Inflammatory macrophage treated with lipopolysaccharide for 1 hour (primary cell): Measurements from ENCODE around the gene SH3RF3.

Experiments used
- DNase-seq, 2 donors: peaks; one replicate each; pipeline ENCODE4 v3.0.0-alpha.2; 2020 to 2022

The SH3RF3 gene

DNA sequence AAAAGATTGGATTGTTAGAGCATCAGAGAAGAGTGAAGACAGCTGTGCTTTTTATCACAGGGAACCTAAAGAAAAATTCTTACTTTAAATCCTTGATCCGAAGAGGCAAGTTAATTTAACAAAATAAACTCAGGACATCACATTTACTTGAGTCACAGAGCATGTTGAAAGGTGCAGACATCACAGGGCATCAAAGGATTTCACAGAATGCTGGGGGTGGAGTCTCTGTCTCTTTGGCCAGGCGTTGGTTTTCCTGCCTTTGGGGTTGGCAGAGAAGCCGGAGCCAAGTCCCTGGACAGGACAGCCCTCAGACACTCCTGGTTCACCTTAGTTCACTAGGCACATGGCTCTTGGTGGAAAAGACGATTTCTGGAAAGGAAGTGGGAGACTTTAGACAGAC, 56.3 kb downstream of the SH3RF3 start:
- no peak for DNase-seq

GRCh38 chr2:109185821-109186570, 57.0 kb downstream of the SH3RF3 start:
- no peak for DNase-seq

DNA sequence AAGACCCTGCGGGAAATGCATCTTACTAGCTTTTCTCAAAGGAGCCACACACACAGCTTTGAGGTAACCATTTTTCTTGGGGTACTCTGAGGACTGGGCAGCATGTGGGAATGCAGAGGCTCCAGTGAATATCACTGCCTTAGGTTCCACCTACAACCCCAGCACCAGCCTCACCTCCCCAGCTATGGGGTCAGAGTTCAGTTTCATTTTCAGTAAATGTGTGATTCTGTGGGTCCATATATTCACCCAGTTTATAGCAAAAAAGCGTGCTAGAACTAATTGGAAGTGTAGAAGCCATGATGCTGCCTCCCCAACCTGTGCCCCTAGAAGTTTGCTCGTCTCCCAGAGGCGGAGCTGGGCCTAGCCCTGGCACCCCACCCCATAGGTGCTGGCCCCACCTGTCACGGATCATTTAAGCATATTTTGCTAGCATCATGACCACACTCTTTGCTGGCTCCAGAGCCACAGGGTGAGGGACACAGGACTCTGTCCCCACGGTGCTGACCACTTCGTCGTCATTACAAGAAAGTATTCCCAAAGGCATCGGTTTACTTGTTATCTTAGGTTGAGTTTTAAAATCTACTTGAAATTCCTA, 57.7 kb downstream of the SH3RF3 start:
- no peak for DNase-seq

DNA sequence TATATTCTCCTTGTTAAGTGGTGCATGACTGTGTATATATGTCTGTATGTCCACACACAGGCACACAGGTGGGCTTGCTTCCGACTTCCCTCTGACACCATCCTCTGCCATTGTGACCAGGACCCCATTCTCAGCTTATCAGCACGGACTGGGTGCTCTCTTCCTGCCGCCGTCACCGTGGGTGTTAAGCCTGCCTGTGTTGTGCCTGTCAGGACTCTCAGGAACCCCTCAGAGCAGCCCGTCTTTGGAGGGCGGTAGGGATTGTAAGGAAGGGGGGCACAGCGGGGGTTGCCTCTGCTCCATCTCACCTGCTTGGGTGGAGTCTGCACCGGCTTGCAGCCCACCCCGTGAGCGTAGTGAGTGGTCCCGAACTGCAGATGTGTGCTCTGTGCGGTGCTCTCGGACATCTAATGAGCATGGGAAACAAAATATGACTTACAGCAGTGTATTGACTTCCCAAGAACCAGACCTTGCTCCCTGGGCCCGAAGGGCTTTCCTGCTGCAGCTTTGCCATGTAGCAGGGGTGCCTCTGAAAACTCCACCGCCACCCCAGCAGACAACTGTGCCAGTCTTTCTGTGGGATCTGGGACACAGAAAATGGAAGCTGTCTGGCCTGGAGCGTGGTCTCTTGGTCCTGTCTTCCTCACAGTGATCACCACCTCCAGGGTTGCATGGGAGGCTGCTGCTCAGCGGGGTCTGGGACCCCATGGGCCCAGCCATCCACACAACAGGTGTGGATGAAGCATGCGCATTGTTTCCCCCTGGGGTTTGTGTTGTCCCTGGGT, 58.9 kb downstream of the SH3RF3 start:
- DNase-seq, result no peak

DNA sequence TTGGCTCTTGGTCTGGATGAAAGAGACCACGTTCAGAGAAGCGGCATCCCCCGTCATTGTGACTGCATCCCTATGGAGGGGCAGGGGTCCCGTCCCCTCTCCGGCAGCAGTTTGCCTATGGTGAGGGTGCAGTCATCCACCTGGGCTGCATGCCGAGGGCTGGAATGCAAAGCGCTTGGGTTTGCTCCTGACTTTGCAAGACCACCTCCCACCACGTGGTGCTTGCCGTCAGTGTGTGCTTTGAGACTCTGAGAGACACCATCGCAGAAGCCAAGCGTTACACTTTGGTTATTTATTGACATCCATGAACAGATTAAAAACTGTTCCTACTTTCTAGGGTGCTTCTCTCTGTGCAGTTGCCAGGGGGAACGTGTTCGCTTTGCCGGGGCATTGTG, 59.5 kb downstream of the SH3RF3 start:
- DNase-seq, result no peak

DNA sequence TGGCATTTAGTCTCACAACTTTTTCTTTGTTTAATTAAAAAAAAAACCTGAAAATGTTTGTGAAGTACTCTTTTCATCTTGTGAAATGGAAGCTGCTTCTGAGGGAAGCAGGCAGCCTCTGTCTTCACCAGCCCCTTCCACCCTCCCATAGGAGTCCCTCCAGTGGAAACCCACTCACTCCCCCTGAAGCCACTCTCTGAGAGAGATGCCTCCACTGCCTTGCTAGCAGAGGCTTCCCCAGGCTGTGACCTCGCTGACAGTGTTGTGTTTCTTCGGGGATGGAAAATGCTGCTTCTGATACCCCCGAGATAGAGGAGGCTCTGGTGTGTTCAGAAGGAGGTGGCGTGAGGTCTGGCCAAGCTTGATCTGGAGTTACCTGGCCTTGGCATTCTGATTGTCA, 59.9 kb downstream of the SH3RF3 start:
- no peak for DNase-seq

DNA sequence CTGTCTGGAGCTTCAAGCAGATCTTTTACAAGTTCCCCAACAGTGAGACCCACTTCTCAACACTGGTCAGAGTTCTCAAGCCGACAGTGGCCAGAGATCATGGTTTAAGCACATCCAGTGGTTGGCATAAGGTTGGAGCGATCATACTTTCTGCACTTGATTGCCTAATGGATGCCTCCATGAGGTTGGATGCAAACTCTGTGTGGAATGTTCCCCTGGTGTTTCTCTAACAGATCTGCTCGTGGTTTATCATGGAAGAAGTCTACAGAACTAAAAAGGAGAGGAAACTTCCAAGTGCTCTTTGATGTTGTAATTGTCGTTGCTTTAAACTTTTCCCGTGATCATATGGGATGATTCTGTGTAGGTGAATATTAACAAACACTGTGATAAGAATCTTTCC, 60.7 kb downstream of the SH3RF3 start:
- DNase-seq, result no peak

DNA sequence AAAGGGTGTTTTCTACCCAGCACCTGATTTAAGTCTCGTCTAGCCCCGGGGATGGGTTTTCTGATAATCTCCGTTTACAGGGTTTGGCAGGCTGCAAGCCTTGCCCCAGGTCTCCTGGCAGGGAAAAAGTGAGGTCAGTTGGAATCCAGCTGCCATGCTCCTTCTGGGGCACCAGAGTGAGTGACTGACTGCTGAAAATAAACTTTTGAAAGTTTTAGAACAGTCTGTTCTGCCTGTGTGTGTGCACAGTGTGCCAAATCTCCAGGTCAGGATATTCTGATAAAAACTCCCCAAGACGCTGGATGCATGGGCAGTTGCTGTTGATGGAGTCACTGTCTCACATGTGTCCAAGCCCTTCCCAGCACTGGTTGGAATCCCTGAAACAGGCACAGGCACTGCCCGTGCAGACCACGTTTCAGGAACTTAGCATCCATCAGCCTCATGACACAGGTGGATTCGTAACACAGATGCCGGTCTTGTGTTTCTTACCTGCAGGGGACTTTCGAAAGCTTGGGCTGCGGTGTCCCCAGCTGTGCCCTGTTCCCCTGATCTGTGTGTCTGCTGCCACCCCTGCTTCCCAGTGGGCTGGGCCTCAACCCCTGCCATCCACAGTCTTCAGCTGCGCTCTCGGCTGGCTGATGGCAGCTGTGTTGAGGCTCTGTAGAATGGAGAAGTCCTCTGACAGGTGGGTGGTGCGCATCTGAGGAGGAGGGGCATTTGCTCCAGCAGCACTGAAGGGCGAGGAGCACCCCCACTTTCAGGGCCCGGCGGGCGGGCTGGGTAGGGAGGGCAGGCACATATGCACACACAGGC, 65.0 kb downstream of the SH3RF3 start:
- DNase-seq, result no peak

- DNase-seq, result no peak
Measured at GRCh38 chr2:109194620-109194937, 65.6 kb downstream of the SH3RF3 start.

DNA sequence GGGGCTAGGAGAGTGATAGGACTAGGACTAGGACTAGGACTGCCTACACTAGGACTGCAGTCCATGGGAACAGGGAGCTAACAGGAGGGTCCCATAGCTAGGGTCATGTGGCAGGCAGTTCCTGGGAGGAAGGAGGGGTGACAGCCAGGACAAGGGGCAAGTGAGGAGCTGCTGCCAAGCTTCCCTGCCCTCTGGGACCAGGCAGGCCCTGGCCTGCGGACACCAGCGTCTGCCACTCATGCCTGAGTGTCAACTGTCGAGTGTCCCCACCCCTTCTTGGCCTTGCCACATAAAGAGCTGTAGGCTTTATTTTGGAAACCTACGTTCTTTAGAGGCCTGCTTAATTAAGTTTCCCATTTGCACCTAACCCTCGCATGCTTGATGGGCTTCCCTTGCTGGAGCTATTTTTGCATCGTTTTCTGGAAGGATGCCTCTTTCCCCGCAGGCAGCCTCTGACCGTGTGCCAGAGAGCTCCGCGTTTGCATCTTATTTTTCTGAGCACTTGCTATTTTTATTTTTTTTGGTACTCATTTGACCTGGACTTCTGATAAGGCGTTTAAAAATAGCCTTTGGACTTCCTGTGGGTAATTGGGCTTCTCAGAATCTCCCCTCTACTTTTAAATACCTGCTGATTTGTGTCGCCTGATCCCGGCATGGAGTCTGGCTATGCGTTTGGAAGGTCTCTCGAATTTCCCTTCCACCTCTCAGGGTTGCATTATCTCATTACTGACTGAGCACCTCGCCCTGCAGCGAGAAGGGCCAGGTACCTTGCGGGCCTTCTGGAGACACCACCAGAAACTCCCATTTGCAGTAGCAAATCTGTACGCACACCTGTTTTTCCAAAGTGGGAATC, 66.4 kb downstream of the SH3RF3 start:
- DNase-seq, result no peak

DNA sequence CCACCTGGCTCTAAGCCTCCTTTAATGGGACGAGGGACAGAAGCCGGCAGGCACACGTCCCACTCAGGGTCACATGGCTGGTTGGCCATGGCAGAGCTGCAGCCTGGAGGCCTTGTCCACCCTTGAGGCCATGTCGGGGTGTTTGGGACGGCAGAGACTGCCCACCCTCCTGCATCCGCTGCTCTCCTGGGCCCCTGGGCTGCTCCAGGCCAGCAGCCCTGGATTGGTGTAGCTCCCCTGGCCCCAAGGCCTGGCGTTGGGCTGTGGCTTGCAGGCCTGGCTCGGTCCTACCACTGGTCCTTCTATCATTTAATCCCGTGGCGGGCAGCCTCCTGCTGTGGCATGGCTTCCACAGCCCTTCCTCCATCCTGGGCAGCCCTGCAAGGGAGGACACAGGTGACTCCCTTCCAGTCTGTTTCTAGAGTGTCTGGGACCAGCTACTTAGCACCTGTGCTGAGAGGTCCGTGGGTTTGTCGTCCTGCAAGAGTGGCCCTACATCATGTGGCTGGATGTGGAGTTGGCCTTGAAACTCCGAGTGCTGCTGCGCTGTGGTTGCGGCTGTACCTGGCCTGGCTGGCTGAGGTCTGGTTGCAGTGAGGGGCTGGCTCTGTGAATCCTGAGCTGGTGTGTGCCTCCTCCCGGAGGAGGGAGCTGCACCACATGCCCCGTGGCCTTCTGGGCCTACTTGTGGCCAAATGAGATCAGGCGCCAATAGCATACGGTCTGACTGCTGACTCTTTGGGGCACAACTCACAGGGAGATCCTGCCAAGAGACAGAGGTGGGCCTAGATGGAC, 67.3 kb downstream of the SH3RF3 start:
- no peak for DNase-seq

DNA sequence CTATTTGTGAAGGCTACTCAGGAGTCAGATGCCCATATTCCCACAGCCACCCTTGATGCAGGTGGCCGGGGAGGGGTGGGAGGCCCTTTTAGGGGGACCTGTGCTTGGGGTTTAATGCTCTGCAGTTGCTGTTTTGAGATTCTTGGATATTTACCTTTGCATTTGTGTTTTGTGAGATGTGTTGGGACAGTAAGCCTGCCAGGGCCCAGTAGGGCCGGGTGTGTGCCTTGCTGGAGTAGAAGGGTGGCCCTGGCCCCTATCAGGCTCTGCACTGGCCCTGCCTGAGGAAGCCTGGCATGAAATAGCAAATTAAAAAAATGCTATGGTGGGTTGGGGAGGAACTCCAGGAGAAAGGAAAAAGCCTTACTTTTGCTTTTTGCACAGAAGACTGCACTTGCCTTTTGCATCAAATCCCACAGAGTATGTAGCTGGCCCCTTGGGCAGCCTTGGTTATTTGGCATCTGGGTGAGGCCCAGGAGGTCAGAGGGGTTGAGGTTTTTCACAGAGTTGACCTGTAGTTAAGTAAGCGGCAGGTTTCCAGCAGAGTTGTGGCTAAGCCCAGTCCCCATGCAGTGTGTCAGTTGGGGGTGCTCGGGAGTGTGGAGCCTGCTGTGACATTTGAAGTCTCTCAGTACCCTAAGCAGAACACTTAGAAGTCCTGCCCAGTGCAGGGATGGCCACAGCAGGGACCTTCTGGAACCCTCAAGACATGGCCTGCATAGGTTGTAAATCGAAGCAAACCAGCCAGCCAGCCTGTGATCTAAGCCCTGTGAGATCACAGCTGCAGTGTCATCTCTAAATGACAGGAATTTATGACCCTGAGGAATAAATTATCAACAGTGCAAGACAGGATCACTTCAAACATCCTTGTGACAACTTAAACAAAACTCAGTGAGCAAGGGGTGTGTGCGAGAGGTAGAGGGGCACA, 68.8 kb downstream of the SH3RF3 start:
- DNase-seq, result no peak

DNA sequence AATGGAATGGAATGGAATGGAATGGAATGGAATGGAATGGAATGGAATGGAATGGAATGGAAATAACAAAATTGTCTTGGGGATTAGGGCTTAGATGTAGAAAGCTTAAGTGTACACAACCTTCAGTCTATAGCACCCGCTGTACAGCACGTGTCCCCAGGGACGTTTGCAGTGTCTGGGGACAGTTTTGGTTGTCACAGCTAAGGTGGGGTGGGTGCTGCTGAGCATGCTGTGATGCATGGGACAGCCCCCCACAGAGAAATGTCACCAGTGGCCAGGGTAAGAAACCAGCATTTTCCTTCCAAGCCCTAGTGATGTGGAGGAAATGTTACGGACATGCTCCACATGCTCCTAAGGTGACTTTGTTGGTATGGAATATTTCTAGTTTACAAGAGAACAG, 70.8 kb downstream of the SH3RF3 start:
- DNase-seq, result no peak

DNA sequence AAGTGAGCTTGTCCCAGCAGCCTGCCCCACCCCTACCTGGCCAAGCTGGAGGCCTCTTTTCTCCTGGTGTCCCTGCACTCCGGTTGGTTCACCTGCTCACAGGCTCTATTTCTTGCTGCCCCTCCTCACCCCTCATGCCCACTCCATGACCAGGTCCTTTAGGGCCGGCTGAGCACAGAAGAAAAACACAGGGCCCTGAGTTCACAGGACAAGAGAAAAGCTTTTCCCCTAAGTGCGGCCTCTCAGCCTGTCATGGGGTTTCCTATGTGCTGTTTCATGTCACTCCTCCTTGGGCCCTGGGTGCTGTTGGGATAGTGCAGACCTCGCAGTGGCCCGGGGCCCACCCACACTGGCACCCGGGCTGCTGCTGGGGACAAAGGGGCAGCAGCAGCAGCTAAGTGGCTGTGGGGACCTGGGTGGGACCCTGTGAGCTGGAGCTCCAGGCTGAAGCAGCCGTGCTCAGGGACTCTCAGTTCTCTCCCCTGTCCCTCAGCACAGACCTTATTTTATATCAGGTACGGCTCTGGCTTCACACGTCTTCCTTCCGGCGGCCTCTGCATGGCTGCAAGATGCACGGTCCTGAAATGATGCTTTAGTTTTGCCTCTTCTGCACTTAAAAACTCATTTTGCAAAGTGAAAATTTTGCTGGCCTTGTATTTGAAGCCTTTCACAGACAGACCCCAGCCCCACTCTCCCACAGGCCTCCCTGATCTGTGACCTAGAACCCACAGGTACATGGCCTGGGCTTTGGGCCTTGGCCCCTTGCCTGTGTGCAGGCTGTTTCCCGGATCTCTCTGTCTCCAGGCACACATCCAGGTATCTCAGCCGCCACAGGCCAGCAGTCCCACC, 71.8 kb downstream of the SH3RF3 start:
- no peak for DNase-seq

DNA sequence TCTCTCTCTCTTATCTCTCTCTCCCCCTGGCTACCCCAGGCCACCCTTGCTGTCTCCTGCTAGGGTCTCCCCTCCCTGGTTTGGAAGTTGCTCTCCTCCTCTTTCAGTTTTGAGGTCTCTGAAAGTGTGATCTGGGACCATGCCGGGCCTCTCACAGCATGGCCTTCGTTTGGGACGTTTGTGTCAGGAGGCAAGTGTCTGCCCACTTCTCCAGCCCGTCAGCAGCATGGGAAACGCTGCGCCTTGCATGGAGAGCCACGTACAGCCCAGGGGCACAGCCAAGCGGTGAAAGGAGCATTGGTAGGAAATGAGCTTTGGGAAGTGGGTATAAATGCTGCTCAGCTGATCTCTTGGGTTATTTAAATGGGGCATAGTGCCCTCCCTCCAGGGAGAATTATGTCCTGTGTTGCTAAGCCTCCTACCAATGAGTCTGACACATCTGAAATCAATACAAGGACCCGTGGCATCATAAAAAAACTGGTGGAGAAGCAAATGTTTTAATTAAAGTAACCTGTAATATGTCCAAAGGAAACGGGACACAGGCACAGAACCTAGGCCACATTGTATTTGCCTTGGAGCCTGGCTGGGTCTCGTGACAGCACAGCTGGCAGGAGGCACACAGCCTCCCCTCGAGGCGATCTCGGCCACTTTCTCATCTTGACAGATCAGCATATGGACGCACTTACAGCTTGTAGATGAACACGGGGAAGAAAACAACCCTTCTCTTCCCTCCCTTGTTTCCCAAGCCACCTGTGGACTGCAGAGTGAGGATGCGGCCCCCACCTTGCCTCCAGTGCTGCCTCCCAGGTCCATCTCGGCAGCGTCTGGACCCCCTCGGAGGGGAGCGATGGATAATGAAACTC, 72.7 kb downstream of the SH3RF3 start:
- DNase-seq, result no peak

DNA sequence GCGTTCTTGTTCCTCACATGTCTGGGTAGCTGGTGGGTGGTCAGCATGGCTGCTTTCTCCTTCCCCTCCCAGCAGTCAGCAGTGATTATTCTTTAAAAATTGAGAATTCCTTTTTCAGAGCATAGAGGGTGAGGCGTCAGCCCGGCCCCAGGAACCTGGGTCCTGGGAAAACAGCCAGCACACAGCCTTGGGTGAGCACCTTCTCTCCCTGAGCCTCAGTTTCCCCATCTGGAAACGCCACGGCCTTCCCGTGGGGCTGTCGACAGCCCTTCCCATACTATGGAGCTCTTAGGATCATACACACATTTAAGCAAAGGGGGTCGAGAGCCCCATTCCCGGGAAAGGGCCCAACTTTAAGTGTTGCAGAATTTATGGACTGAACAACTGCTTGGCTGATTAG, 73.5 kb downstream of the SH3RF3 start:
- no peak for DNase-seq

GRCh38 chr2:109203246-109204011, 74.4 kb downstream of the SH3RF3 start:
- DNase-seq, result no peak

DNA sequence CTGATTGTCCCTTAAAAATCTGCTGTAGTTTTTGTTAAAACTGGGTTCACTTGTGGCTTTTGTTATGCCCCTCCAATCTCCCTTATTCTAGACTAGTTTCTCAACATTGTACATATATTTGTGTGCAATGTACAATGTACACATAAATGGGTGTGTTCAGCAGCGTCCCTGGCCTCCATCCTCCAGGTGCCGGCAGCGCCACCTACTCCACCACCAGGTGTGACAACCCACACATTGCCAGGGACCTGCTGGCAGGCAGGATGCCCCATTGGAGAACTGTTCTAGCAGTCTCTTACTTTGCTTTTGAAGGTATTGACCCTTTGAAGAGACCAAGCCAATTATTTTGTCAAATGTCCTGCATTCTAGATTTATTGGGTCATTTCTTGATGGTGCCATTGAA, 75.4 kb downstream of the SH3RF3 start:
- DNase-seq, result no peak
